Adrenal gland (tissue), 12 donors: ENCODE measurements around the gene NCKIPSD. TPM values are rescaled to one million over a fixed set of nuclear protein-coding genes. Genes with fewer than 3 reads are reported as not detected.

Experiments
- DNase-seq, 7 donors: peaks; one replicate each; pipeline ENCODE4 v3.0.0-alpha.2; 2019 to 2020
- H3K27ac ChIP-seq, 5 donors: fragments of 200-600 bp; sonication (generic) in 4 of 5; 1 replicate in 3 of 5; 2 replicates in 2 of 5; pipeline versions ENCODE4 v1.5.1 to v1.8.0; 2016 to 2020; ENCODE audit warnings: mild to moderate bottlenecking in 1 of 5
- H3K27me3 ChIP-seq: fragments of 200-600 bp; 2 replicates; pipeline ENCODE4 v1.8.0; 2021
- H3K36me3 ChIP-seq, 2 donors: fragments of 200-600 bp; replicated peaks in 1 of 2; 1 replicate in 1 of 2; 2 replicates in 1 of 2; pipeline versions ENCODE4 v1.5.1 to v1.8.0; 2018 to 2022
- H3K4me1 ChIP-seq, 2 donors: fragments of 200-600 bp; replicated peaks in 1 of 2; 1 replicate in 1 of 2; 2 replicates in 1 of 2; pipeline versions ENCODE4 v1.5.1 to v1.8.0; 2018 to 2021
- H3K4me3 ChIP-seq, 4 donors: fragments of 200-600 bp; sonication (generic) in 3 of 4; one replicate each; pipeline ENCODE4 v1.5.1; 2016 to 2018
- H3K9me3 ChIP-seq, 3 donors: fragments of 200-600 bp; sonication (generic) in 1 of 3; replicated peaks in 1 of 3; 1 replicate in 2 of 3; 2 replicates in 1 of 3; pipeline versions ENCODE4 v1.5.1 to v1.8.0; 2016 to 2021
- CTCF ChIP-seq, 6 experiments: fragments of 450-650 bp in 4 of 6; fragments of 200-600 bp in 2 of 6; sonication (generic) in 1 of 6; IDR thresholded peaks; 1 replicate in 5 of 6; 2 replicates in 1 of 6; pipeline versions ENCODE4 v1.5.1 to v1.8.0; 2016 to 2021; ENCODE audit warnings: antibody characterized with exemption in 6 of 6, mild to moderate bottlenecking in 2 of 6, moderate library complexity in 1 of 6
- POLR2A ChIP-seq, 2 donors: fragments of 450-650 bp; IDR thresholded peaks; one replicate each; pipeline ENCODE4 v1.6.1; 2017; ENCODE audit warnings: antibody characterized with exemption in 2 of 2, mild to moderate bottlenecking in 2 of 2, moderate library complexity in 1 of 2
- WGBS, 4 donors: extraction: QIAGEN DNeasy Blood & Tissue Kit in 2 of 4; methylation state at CpG; one replicate each; pipeline versions ENCODE4 v1.1.5 to v1.1.7; 2013 to 2017; 5-methylcytosine and 5-hydroxymethylcytosine counted together
- intact Hi-C, 2 donors: fragments of 100-400 bp; cut with DNase I; formaldehyde crosslinking; loops; one replicate each; pipeline versions ENCODE4 v1.14.1 to v1.15.0; 2022 to 2023
- polyA plus RNA-seq, 3 donors: library from polyadenylated mRNA; stranded (reverse); fragments of 200-250 nt in 2 of 3; fragments of 350-450 nt in 1 of 3; fragmentation: Illumina TruSeq in 1 of 3; extraction: RNeasy Lipid Tissue Mini Kit (QIAGEN cat#74804) in 1 of 3; gene quantifications; one replicate each; pipeline ENCODE4 v1.2.3, GENCODE V29; 2013 to 2014
- total RNA-seq, 9 donors: library from RNA; depleted of rRNA in 4 of 9; stranded (reverse); fragments of >200 nt in 4 of 9; fragments of 120-200 nt in 1 of 9; fragmentation: NEBNext Ultra II Directional in 1 of 9; extraction: Animal tissue kit (Norgen Biotek cat#: 25700) in 1 of 9; gene quantifications; one replicate each; pipeline versions ENCODE4 v1.1.0 to v1.2.4, GENCODE V29; 2013 to 2023
- donor health status: healthy with polysubstance abuse.
- donor health status: Bipolar disorder and iron deficiency.
- donor health status: DM: yes; HTN: yes; CAD: no.
- donor health status: DM: no; HTN: no; CAD: no.
- donor health status: DM: no; HTN: no; CAD: no.
- donor health status: DM: yes; HTN: yes; CAD: no.

Gene NCKIPSD
- total and polyA plus RNA-seq, 12 donors, result 14.0 to 78.7 (median 26.7) TPM

- TF ChIP-seq CTCF (IDR thresholded peaks at IDR 0.05) (no peak), POLR2A (IDR thresholded peaks at IDR 0.05) (no peak)
- H3K36me3 ChIP-seq, result peaks cover 0 to 51% of the 10 kb centered on the region in 2 donors
- DNase-seq, result no peak
- WGBS, 4 donors, result 93 to 98% (median 96%) methylated on average over 5 to 8 of the region's 8 CpGs
- no peaks in the 10 kb centered on the region for H3K27me3 ChIP-seq
- H3K9me3 ChIP-seq, result no peaks in the 10 kb centered on the region
- intact Hi-C loops, result no loop called here
- peaks cover 13 to 68% of the 10 kb centered on the region in 2 donors for H3K4me1 ChIP-seq
- no peak overlapping the region for H3K4me3 ChIP-seq
- no peak overlapping the region for H3K27ac ChIP-seq
Observed at GRCh38 chr3:48698891-48699290, 13.2 kb upstream of the NCKIPSD start.

- H3K36me3 ChIP-seq, result peaks cover 0 to 60% of the 10 kb centered on the region in 2 donors
- no peaks in the 10 kb centered on the region for H3K9me3 ChIP-seq
- no peaks in the 10 kb centered on the region for H3K27me3 ChIP-seq
- intact Hi-C loops, result no loop called here
- no peak for TF ChIP-seq POLR2A (IDR thresholded peaks at IDR 0.05)
- TF ChIP-seq CTCF (IDR thresholded peaks at IDR 0.05), result no peak
- no peak overlapping the region for H3K27ac ChIP-seq
- H3K4me3 ChIP-seq, result no peak overlapping the region
- H3K4me1 ChIP-seq, result peaks cover 18 to 65% of the 10 kb centered on the region in 2 donors
- 79 to 92% (median 91%) methylated on average over 3 of the region's 3 CpGs for WGBS, 4 donors
- no peak for DNase-seq
Observed at GRCh38 chr3:48697952-48698351, 12.2 kb upstream of the NCKIPSD start.

GRCh38 chr3:48696601-48697000, 10.9 kb upstream of the NCKIPSD start:
- no peak for DNase-seq
- H3K27me3 ChIP-seq, result no peaks in the 10 kb centered on the region
- peaks cover 0 to 74% of the 10 kb centered on the region in 2 donors for H3K36me3 ChIP-seq
- no peaks in the 10 kb centered on the region for H3K9me3 ChIP-seq
- H3K4me3 ChIP-seq, result no peak overlapping the region
- peak overlapping the region in 3 of 5 donors; percentile 5 to 84 (median 59) for H3K27ac ChIP-seq
- peaks cover 18 to 62% of the 10 kb centered on the region in 2 donors for H3K4me1 ChIP-seq
- intact Hi-C loops, result no loop called here
- TF ChIP-seq CTCF (IDR thresholded peaks at IDR 0.05) (no peak), POLR2A (IDR thresholded peaks at IDR 0.05) (no peak)

GRCh38 chr3:48696156-48696555, 10.4 kb upstream of the NCKIPSD start:
- TF ChIP-seq CTCF (IDR thresholded peaks at IDR 0.05), result no peak
- no peak for TF ChIP-seq POLR2A (IDR thresholded peaks at IDR 0.05)
- peaks cover 18 to 63% of the 10 kb centered on the region in 2 donors for H3K4me1 ChIP-seq
- peak overlapping the region in 3 of 5 donors; percentile 5 to 84 (median 59) for H3K27ac ChIP-seq
- no peaks in the 10 kb centered on the region for H3K27me3 ChIP-seq
- no peak overlapping the region for H3K4me3 ChIP-seq
- no peak for DNase-seq
- 83 to 89% (median 84%) methylated on average over 5 of the region's 5 CpGs for WGBS, 4 donors
- intact Hi-C loops, result no loop called here
- H3K36me3 ChIP-seq, result peaks cover 0 to 77% of the 10 kb centered on the region in 2 donors
- H3K9me3 ChIP-seq, result no peaks in the 10 kb centered on the region
